Hepatocyte (in vitro differentiated cells): ENCODE results near the gene RALGDS. TPM values are rescaled to one million over a fixed set of nuclear protein-coding genes. Genes with fewer than 3 reads are reported as not detected.

ENCODE experiments used
- DNase-seq: peaks from one replicate; pipeline ENCODE4 v3.0.0-alpha.2; 2016; ENCODE audit warnings: low spot score
- H2AFZ ChIP-seq: fragments of 200-600 bp; sonication (generic); 2 replicates; pipeline ENCODE4 v1.6.0; 2016; ENCODE audit warnings: antibody characterized with exemption, mild to moderate bottlenecking
- H3K27ac ChIP-seq: fragments of 200-600 bp; sonication (generic); 2 replicates; pipeline ENCODE4 v1.5.1; 2016; ENCODE audit warnings: mild to moderate bottlenecking
- H3K27me3 ChIP-seq: fragments of 200-600 bp; sonication (generic); 2 replicates; pipeline ENCODE4 v1.6.1; 2016
- H3K36me3 ChIP-seq: fragments of 200-600 bp; sonication (generic); replicated peaks from 2 replicates; pipeline ENCODE4 v1.5.1; 2016; ENCODE audit warnings: low read depth; ENCODE audit not compliant: insufficient read depth
- H3K4me1 ChIP-seq: fragments of 200-600 bp; sonication (generic); 2 replicates; pipeline ENCODE4 v1.5.1; 2016; ENCODE audit warnings: mild to moderate bottlenecking, moderate library complexity; ENCODE audit not compliant: insufficient read depth
- H3K4me2 ChIP-seq: fragments of 200-600 bp; sonication (generic); 2 replicates; pipeline ENCODE4 v1.6.0; 2016
- H3K4me3 ChIP-seq: fragments of 200-600 bp; sonication (generic); 2 replicates; pipeline ENCODE4 v1.5.1; 2016; ENCODE audit warnings: mild to moderate bottlenecking
- H3K79me2 ChIP-seq: fragments of 200-600 bp; sonication (generic); 2 replicates; pipeline ENCODE4 v1.6.0; 2017; ENCODE audit warnings: mild to moderate bottlenecking
- H3K9me2 ChIP-seq: fragments of 200-600 bp; sonication (generic); replicated peaks from 2 replicates; pipeline ENCODE4 v1.6.0; 2017; ENCODE audit warnings: mild to moderate bottlenecking; ENCODE audit not compliant: insufficient read depth
- H3K9me3 ChIP-seq: fragments of 200-600 bp; sonication (generic); 2 replicates; pipeline ENCODE4 v1.5.1; 2016; ENCODE audit warnings: low read depth, mild to moderate bottlenecking
- H4K20me1 ChIP-seq: fragments of 200-600 bp; sonication (generic); 2 replicates; pipeline ENCODE4 v1.6.0; 2016; ENCODE audit warnings: mild to moderate bottlenecking; ENCODE audit not compliant: insufficient read depth, poor library complexity, severe bottlenecking
- EZH2 ChIP-seq: fragments of 200-600 bp; sonication (generic); IDR thresholded peaks from 2 replicates; pipeline ENCODE4 v1.6.1; 2016; ENCODE audit warnings: antibody characterized with exemption, mild to moderate bottlenecking, borderline replicate concordance
- EZH2phosphoT487 ChIP-seq: fragments of 200-600 bp; sonication (generic); IDR thresholded peaks from one replicate; pipeline ENCODE4 v1.6.1; 2018; ENCODE audit warnings: antibody characterized with exemption, mild to moderate bottlenecking, low read depth, moderate library complexity; ENCODE audit not compliant: unreplicated experiment, severe bottlenecking
- WGBS: methylation state at CpG from one replicate; pipeline ENCODE4 v1.1.6; 2016; ENCODE audit warnings: low lambda C conversion rate; ENCODE audit errors: missing lambda C conversion rate; 5-methylcytosine and 5-hydroxymethylcytosine counted together
- microRNA-seq: library from miRNA; unstranded; fragments of <30 nt; microRNA quantifications from one replicate; pipeline ENCODE4, GENCODE V29; 2017
- polyA plus RNA-seq: library from polyadenylated mRNA; unstranded; fragments of >200 nt; fragmentation: Nextera tagmentation; extraction: Ambion mirVana; gene quantifications from 2 replicates; pipeline ENCODE4 v1.2.1, GENCODE V29; 2016
- small RNA-seq: library from RNA; depleted of rRNA; stranded (forward); fragments of <200 nt; gene quantifications from one replicate; pipeline ENCODE3, GENCODE V24; 2014
- total RNA-seq: library from RNA; depleted of rRNA; stranded (reverse); fragments of >200 nt; gene quantifications from 2 replicates; pipeline ENCODE4 v1.2.3, GENCODE V29; 2014
- TF ChIP-seq, protein P1 (sequence below): fragments of 200-600 bp; sonication (generic); IDR thresholded peaks from 2 replicates; pipeline ENCODE4 v1.5.1; 2016; ENCODE audit warnings: antibody characterized with exemption, mild to moderate bottlenecking; ENCODE audit not compliant: poor library complexity

Gene RALGDS
- total and polyA plus RNA-seq, 2 experiments from 2014 or later = 26.9 to 48.0 TPM

DNA sequence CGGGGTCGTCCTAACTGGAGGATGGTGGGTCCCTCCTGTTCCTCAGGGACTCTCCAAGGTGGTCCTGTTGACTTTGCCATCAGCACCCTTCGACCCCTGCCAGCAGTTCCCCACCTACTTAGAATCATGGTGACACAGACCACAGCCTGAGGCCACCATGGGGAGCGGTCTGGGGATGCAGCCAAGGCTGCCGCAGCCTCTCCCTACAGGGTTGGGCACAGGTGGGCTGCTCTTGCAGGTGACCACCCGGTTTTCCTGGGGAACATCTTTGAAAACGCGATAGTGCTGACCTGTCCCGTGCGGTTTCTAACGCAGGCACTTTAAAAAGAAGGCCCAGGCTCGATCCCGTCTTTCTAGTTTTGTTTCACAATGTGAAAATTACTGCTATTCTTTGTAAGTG, 72.0 kb downstream of the RALGDS start:
- no peaks in the 10 kb centered on the region for H3K4me1 ChIP-seq
- no peak for DNase-seq

DNA sequence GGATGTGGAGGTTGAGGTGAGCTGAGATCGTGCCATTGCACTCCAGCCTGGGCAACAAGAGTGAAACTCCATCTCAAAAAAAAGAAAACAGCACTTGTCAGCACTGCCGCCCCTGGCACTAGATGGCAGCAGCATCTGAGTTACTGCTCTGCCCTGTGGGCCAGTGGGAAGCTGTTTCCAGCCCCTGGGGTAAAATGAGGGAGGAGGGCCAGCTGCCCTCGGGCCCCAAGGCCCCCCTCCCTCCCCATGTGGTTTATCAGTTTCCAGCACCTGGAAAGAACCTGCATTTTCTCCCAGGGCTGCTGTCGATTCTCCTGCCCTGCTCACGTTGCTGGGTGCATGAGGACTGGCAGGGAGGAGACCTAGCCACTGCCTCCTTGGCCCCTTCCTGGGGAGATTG, 72.4 kb downstream of the RALGDS start:
- no peaks in the 10 kb centered on the region for H3K79me2 ChIP-seq
- no peak overlapping the region for H3K4me2 ChIP-seq
- no peaks in the 10 kb centered on the region for H4K20me1 ChIP-seq
- no peaks in the 10 kb centered on the region for H3K4me1 ChIP-seq
- H3K27me3 ChIP-seq = no peaks in the 10 kb centered on the region
- H3K9me2 ChIP-seq = no peaks in the 10 kb centered on the region
- 88% methylated on average over 5 of the region's 5 CpGs for WGBS
- no peaks in the 10 kb centered on the region for H3K36me3 ChIP-seq
- no peak overlapping the region for H3K27ac ChIP-seq
- DNase-seq = peak; percentile 35
- no peak for TF ChIP-seq EZH2phosphoT487
- TF ChIP-seq, protein P1, sequence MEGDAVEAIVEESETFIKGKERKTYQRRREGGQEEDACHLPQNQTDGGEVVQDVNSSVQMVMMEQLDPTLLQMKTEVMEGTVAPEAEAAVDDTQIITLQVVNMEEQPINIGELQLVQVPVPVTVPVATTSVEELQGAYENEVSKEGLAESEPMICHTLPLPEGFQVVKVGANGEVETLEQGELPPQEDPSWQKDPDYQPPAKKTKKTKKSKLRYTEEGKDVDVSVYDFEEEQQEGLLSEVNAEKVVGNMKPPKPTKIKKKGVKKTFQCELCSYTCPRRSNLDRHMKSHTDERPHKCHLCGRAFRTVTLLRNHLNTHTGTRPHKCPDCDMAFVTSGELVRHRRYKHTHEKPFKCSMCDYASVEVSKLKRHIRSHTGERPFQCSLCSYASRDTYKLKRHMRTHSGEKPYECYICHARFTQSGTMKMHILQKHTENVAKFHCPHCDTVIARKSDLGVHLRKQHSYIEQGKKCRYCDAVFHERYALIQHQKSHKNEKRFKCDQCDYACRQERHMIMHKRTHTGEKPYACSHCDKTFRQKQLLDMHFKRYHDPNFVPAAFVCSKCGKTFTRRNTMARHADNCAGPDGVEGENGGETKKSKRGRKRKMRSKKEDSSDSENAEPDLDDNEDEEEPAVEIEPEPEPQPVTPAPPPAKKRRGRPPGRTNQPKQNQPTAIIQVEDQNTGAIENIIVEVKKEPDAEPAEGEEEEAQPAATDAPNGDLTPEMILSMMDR = peak; percentile 37
- no peak overlapping the region for H3K4me3 ChIP-seq
- no peak overlapping the region for H2AFZ ChIP-seq
- H3K9me3 ChIP-seq = no peaks in the 10 kb centered on the region

More for the DNA sequence above, 72.0 kb downstream of the RALGDS start:
- no peaks in the 10 kb centered on the region for H3K36me3 ChIP-seq
- no peak overlapping the region for H3K27ac ChIP-seq
- TF ChIP-seq EZH2 (no peak), EZH2phosphoT487 (no peak)
- TF ChIP-seq, protein P1 = no peak
- no peak overlapping the region for H3K4me2 ChIP-seq
- H3K27me3 ChIP-seq = no peaks in the 10 kb centered on the region
- no peak overlapping the region for H2AFZ ChIP-seq
- no peak overlapping the region for H3K4me3 ChIP-seq
- WGBS = 96% methylated on average over 12 of the region's 13 CpGs
- H3K9me2 ChIP-seq = no peaks in the 10 kb centered on the region
- no peaks in the 10 kb centered on the region for H3K9me3 ChIP-seq
- no peaks in the 10 kb centered on the region for H3K79me2 ChIP-seq
- no peaks in the 10 kb centered on the region for H4K20me1 ChIP-seq

Small RNA genes lying within 50 kb of the gene (microRNA-seq; reads per million reads assigned to microRNA genes)
- 15.7 reads per million, percentile 33 among the genes with 10 or more reads in this experiment for gene MIR6877

Small RNA genes lying within 50 kb of the gene (small RNA-seq; reads per million reads assigned to genes)
- gene MIR6877 = not detected

Other genes starting within 250 kb of the RALGDS start
- gene AK8, start 243.0 kb downstream of the RALGDS start, total RNA-seq = 0.40 and 1.8 TPM in 2 replicates
- gene AK8, start 243.0 kb downstream of the RALGDS start, polyA plus RNA-seq = 2.6 and 4.5 TPM in 2 replicates
- gene SPACA9, start 242.3 kb downstream of the RALGDS start, total RNA-seq = 0.44 and 1.9 TPM in 2 replicates
- 3.3 and 5.6 TPM in 2 replicates for gene SPACA9, start 242.3 kb downstream of the RALGDS start, polyA plus RNA-seq
- gene TSC1, start 176.6 kb downstream of the RALGDS start, total RNA-seq = 36.9 and 47.8 TPM in 2 replicates
- 19.5 and 22.7 TPM in 2 replicates for gene TSC1, start 176.6 kb downstream of the RALGDS start, polyA plus RNA-seq
- 0.10 TPM in 1 of 2 replicates, not detected in the other for gene GFI1B, start 142.5 kb downstream of the RALGDS start, total RNA-seq
- gene GFI1B, start 142.5 kb downstream of the RALGDS start, polyA plus RNA-seq = not detected in 2 replicates
- gene GTF3C5, start 90.2 kb downstream of the RALGDS start, total RNA-seq = 45.0 and 52.5 TPM in 2 replicates
- 66.0 and 87.3 TPM in 2 replicates for gene GTF3C5, start 90.2 kb downstream of the RALGDS start, polyA plus RNA-seq
- 2.4 and 4.4 TPM in 2 replicates for gene CEL, start 59.3 kb downstream of the RALGDS start, total RNA-seq
- gene CEL, start 59.3 kb downstream of the RALGDS start, polyA plus RNA-seq = 5.9 and 6.6 TPM in 2 replicates
- 10.1 and 15.5 TPM in 2 replicates for gene GBGT1, start 42.7 kb upstream of the RALGDS start, total RNA-seq
- gene GBGT1, start 42.7 kb upstream of the RALGDS start, polyA plus RNA-seq = 4.0 and 5.8 TPM in 2 replicates
- gene OBP2B, start 88.0 kb upstream of the RALGDS start, total RNA-seq = not detected in 2 replicates
- gene OBP2B, start 88.0 kb upstream of the RALGDS start, polyA plus RNA-seq = not detected in 2 replicates
- gene ABO, start 154.0 kb upstream of the RALGDS start, total RNA-seq = 3.4 and 4.8 TPM in 2 replicates
- 9.5 and 15.7 TPM in 2 replicates for gene ABO, start 154.0 kb upstream of the RALGDS start, polyA plus RNA-seq
- gene SURF6, start 214.9 kb upstream of the RALGDS start, total RNA-seq = 20.2 and 23.4 TPM in 2 replicates
- gene SURF6, start 214.9 kb upstream of the RALGDS start, polyA plus RNA-seq = 22.9 and 24.3 TPM in 2 replicates
- gene MED22, start 226.9 kb upstream of the RALGDS start, total RNA-seq = 15.3 and 18.8 TPM in 2 replicates
- gene MED22, start 226.9 kb upstream of the RALGDS start, polyA plus RNA-seq = 18.7 and 23.4 TPM in 2 replicates
- gene RPL7A, start 227.0 kb upstream of the RALGDS start, total RNA-seq = 2,138 and 2,226 TPM in 2 replicates
- 377 and 404 TPM in 2 replicates for gene RPL7A, start 227.0 kb upstream of the RALGDS start, polyA plus RNA-seq
- gene SURF1, start 235.2 kb upstream of the RALGDS start, total RNA-seq = 33.9 and 37.4 TPM in 2 replicates
- 76.5 and 83.9 TPM in 2 replicates for gene SURF1, start 235.2 kb upstream of the RALGDS start, polyA plus RNA-seq
- gene SURF2, start 235.3 kb upstream of the RALGDS start, total RNA-seq = 13.2 and 13.6 TPM in 2 replicates
- 22.9 and 25.5 TPM in 2 replicates for gene SURF2, start 235.3 kb upstream of the RALGDS start, polyA plus RNA-seq